Measurements from ENCODE around the gene CHPT1.

GRCh38 chr12:101729842-101730241 lies 32.4 kb downstream of the CHPT1 start:
- TF ChIP-seq SP1 (IDR thresholded peaks at IDR 0.05), result no peak
- no peak for TF ChIP-seq HDGF (IDR thresholded peaks at IDR 0.05; ENCODE audit: borderline replicate concordance)
- no peak for TF ChIP-seq CTBP1 (IDR thresholded peaks at IDR 0.05; ENCODE audit: borderline replicate concordance)
- no peak for TF ChIP-seq ELF4 (IDR thresholded peaks at IDR 0.05)
- no peak for TF ChIP-seq ZNF384 (IDR thresholded peaks at IDR 0.05)
- TF ChIP-seq FOXM1 (IDR thresholded peaks at IDR 0.05; ENCODE audit: borderline replicate concordance), result no peak
- TF ChIP-seq SUZ12 (IDR thresholded peaks at IDR 0.05), result no peak
- no peak for TF ChIP-seq TARDBP (IDR thresholded peaks at IDR 0.05)
- no peak for TF ChIP-seq BHLHE40 (IDR thresholded peaks at IDR 0.05; ENCODE audit: borderline replicate concordance)
- TF ChIP-seq NFRKB (IDR thresholded peaks at IDR 0.05), result no peak
- no peak for TF ChIP-seq PKNOX1 (IDR thresholded peaks at IDR 0.05)
- TF ChIP-seq L3MBTL2 (conservative IDR thresholded peaks at IDR 0.05), result no peak
- TF ChIP-seq FOXK2 (IDR thresholded peaks at IDR 0.05), result no peak
- no peak for TF ChIP-seq FOXA1 (IDR thresholded peaks at IDR 0.05)
